GM18511 (cell line): ENCODE results near the gene POLR3K.
"Not testable (repeated sequence)": the region's sequence is repeated elsewhere in the genome, so short reads cannot be mapped to it uniquely, and the experiment has no call there.

Experiments used
- ATAC-seq: cut with Tn5 transposase; IDR thresholded peaks from one replicate; pipeline ENCODE4 v1.9.1; 2021; ENCODE audit warnings: mild to moderate bottlenecking, moderate library complexity; ENCODE audit not compliant: unreplicated experiment

Gene POLR3K

GRCh38 chr16:47234-47633, 6.2 kb downstream of the POLR3K start:
- no peak for ATAC-seq

DNA sequence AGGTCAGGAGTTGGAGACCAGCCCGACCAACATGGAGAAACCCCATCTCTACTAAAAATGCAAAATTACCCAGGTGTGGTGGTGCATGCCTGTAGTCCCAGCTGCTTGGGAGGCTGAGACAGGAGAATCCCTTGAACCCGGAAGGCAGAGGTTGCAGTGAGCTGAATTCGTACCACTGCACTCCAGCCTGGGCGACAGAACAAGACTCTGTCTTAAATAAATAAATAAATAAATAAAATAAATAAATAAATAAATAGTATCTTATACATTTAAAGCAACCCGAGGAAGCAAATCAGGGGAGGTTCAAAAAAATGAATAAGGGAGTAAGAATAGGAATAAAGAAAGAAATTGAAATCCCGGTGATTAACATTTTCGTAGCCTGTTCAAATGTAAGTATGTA, 6.9 kb downstream of the POLR3K start:
- not testable (repeated sequence) for ATAC-seq

DNA sequence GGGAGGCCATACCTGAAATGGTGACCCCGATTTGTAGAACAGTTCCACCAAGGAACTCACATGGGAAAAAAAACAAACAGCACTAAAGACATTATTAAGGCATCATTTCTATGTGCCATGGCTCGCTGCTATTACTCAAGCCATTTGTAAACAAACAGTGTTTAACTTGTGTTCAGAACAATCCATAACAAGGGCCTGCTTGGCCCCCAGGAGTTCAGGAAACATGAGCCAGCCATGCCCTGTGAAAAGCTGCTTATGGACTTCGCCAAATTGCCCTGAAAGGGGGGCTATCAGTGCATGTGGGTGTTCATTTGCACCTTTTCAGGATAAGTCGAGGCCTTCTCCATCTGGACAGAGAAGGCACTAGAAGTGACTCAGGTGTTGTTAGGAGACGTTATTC, 8.0 kb downstream of the POLR3K start:
- no peak for ATAC-seq

DNA sequence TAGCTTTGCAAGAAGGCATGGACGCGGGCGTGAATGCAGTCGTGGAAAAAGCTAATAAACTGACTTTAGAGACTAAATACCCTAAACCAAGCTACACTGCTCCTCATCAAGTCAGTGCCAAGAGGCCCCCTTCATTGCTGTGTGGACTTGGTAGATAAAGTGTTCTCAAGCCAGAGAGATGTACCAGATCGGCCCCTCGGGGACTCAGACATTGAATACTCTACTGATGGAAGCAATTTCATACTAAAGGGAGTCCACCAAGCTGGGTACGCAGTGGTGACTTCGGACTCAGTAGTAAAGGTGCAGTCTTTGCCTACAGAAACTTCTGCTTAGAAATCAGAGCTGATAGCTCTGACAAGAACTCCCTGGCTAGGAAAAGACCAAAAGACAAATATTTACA, 8.8 kb downstream of the POLR3K start:
- no peak for ATAC-seq

DNA sequence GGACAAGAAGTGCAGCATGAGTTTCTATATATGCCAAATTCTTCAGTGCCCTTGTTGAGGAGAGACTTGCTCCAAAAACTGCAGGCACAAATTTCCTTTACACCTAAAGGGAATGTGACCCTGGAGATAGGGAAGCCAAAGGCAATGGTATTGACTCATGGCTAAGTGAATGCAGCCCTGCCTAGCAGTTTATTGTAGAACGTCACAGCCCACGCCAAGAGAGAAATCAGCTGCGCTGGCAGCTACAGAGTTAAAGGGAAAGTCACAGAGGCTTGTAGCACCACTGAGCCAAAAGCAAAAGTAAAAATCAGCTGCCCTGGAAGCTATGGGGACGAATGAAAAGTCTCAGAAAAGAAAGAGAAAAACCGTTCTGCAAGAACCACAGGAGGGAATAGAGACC, 10.1 kb downstream of the POLR3K start:
- ATAC-seq: no peak

- ATAC-seq: no peak
Measured at GRCh38 chr16:42691-43090, 10.7 kb downstream of the POLR3K start.

DNA sequence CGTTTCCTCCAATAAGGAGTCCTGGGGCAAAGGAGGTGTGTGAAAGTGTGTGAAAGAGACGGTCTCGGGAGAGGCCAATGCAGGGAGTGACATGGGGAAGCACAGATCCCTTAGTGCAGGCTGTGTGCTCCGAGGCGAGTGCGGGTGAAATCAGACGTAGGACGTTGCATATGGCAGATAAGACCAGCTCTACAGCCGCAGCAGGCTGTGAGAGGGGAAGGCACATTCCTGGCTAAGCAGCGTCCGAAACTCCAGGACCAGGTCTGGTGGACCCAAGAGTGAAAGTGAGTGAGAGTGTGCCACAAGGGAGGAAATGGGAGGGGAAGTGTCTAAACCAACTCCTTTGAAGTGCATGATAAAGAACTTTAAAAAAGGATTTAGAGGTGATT, 11.3 kb downstream of the POLR3K start:
- ATAC-seq: no peak

GRCh38 chr16:41439-42068, 11.9 kb downstream of the POLR3K start:
- ATAC-seq: no peak

DNA sequence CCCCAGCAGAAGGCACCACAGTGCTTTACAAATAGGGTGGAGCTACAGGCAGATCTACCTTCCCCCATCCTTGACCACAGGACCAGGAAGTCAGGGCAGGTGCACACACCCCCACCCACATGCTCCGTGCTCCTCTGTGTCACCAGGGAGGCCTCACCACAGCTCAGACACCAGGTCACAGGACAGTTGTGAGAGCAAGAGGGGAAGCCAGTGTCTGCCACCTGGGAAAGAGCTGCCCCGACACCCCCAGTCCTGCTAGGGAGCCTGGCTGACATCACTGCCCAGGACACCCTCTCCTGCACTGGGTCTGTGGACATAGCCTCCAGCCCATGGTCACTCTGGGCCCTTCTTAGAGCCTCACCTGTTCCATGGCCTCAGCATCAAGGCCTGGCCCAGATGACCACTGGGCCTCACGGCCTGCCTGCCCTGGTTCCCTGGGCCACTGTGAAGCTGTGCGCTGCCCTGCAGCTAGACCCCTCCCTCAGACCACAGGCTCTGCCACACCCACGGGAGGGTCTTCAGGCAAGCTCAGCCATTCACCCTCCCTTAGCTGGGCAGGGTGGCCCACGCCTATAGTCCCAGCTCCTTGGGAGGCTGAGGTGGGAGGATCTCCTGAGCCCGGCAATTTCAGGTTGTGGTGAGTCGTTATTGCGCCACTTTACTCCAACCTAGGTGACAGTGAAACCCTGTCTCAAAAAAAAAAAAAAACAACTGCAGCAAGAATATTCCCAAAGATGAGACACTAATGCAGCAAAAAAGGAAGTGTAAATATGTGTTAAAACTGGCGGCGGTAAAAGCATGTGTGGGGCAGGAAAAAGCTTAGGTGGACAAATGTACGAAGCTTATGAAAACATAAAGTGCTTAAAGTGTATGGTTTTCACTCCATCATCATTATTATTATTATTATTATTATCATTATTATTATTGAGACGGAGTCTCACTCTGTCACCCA, 14.2 kb downstream of the POLR3K start:
- ATAC-seq: peak; percentile 86

- ATAC-seq: not testable (repeated sequence)
Measured at GRCh38 chr16:38206-38605, 15.2 kb downstream of the POLR3K start.

- ATAC-seq: no peak
Measured at GRCh38 chr16:37511-37910, 15.9 kb downstream of the POLR3K start.

DNA sequence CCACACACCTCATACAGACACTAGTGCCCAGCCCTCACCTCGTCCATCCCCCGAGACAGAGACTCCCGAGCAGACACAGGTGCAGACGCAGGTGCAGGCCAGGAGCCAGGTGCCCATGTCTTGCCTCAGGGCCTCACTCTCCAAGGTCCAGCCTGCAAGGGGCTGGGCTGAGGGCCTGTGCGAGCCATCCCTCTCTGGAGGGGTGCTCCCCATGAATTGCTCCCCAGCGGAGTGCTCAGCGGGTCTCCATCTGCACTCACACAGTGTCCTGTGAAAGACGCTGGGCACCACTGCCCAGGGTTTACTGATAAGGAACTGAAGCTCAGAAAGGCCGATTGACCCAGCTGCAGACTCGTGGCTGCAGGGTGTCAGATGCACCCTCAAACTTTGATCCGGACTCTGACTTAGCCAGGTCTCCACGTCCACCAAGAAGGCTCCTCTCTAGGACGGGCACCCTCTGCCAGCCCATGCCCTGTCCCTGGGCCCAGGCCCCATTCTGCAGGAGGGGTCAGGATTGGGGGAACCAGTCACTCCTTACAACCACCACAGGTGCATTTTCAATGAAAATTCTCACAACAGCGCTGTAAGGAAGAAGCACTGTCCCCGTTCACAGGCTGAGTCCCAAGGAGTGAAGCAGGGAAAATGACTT, 16.9 kb downstream of the POLR3K start:
- ATAC-seq: no peak

- no peak for ATAC-seq
Measured at GRCh38 chr16:35678-36305, 17.6 kb downstream of the POLR3K start.

- ATAC-seq: no peak
Measured at GRCh38 chr16:35011-35677, 18.3 kb downstream of the POLR3K start.

DNA sequence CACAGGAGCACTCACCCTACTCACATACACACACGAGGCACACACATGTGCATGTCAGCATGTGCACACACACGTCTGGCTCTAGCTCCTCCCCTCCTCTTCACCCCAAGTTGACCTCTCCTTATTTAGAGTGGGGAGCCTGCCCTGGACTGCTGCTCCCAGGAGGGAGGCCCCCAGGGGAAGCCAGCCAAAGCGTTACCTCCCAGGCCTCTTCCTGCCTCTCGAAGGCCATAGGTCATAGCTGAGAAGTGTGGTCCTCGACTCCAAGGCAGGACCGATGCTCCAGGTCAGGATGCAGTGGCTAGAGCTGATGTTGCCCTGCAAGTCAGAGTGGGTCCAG, 18.8 kb downstream of the POLR3K start:
- no peak for ATAC-seq

DNA sequence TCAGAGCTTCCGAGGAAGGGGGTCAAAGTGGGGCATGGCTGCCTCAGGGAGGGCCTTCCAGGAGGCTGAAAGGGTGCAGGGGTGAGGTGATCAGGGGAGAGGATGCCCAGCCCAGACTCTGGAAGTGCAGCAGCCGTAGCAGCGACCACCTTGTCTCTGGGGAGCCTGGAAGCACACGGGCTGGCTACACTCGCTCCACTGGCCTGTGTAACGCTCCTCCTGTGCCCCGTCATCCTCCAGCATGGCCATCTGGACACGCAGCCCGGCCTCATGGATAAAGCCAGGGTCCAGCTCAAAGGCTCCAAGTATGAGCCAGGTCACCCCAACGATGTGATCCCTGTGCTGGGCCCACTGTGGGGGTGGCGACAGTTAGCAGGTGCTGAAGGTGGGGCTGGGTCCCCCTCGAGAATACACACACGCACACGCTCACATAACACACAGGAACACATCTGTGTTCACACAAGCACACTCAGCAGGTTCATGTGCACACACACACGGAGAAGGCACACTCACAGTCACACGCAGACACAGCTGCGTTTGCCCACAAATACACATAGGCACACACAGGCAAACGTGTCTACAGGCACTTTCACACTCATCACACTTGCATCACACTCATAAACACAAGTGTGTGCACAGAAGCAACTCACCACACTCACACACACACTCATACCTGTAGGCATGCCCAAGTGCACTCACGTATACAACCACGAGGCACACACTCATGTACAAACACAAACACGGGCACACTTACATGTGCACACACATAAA, 19.3 kb downstream of the POLR3K start:
- no peak for ATAC-seq

DNA sequence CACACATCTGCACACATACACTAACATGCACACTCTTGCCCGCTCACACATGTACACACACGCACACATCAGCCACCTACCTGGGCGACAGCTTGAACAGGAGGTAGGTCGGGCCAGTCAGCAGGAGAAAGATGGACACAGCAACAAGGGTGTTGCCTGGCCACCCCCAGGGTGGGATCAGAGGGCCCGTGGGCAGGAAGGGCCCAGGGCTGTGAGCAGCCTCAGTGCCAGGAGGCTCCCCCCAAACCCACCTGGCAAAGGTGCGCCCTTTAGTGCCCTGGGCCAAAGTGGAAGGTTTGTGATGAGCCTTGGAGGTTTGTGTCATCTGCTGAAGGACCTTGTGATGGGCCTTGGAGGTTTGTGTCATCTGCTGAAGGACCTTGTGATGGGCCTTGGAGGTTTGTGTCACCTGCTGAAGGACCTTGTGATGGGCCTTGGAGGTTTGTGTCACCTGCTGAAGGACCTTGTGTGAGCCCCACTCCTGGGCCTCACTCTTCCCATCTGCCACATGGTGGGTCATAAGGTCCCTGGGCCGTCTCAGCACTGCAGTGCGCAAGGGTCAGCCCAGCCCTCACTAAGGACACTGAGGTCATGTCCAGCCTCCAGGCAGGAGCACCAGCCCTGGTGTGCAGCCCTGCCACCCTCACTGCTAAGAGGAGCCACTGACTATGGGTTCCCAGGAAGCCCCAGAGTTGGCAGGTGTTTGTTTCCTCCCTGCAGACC, 20.1 kb downstream of the POLR3K start:
- ATAC-seq: not testable (repeated sequence)

DNA sequence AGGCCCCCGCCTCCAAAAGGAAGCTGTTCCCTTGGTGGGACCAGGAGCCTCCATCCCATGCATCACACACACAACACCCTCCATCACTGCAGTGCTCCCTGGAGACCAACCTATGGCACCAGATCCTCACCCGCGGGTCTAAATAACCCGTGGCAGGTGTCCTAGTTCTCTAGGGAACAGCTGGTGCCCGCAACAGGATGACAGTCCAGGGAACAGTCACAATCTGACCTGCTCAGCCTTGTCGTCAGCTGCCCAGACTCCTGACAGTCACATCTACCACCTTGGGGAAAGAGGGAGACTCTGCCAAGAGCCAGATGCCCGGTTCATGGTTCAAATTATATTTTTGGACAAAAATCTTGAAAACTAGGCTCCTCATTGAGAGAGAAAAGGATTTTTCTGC, 22.8 kb downstream of the POLR3K start:
- not testable (repeated sequence) for ATAC-seq

DNA sequence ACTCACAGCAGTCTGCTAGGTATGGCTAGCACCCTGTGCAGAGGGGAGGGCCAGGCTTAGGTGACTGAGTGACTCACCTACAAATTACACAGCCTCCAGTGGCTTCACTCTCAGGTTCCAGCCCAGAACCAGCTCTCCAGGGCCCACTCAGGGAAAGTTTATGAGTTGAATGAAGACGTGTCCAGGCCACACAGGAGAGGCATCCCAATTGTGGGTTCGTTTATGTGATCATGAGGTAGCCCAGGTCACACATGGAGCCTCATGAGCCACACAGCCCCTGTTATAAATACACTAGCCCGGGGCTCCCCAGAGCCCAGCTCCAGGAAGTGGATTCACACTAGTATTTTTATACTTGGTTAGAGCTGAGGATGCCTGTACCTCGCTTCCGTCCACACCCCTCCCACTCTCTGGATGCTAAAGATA, 27.5 kb downstream of the POLR3K start:
- peak; percentile 80 for ATAC-seq
